B cell (primary cell): Measurements from ENCODE around the gene BUD13.

Experiments used
- CTCF ChIP-seq: fragments of 200-600 bp; IDR thresholded peaks from one replicate; pipeline ENCODE4 v1.8.0; 2022; ENCODE audit warnings: antibody characterized with exemption, mild to moderate bottlenecking
- EZH2 ChIP-seq: IDR thresholded peaks from 2 replicates; pipeline ENCODE4 v1.6.1; 2012; ENCODE audit warnings: borderline replicate concordance, low read depth, mild to moderate bottlenecking, moderate library complexity, low read length; ENCODE audit not compliant: insufficient read depth, poor library complexity, severe bottlenecking

- no peak for TF ChIP-seq CTCF
- TF ChIP-seq EZH2, result no peak
Measured at GRCh38 chr11:116703421-116703820, 69.4 kb downstream of the BUD13 start.
